ENCODE results near the gene PCMT1. TPM values are rescaled to one million over a fixed set of nuclear protein-coding genes. Genes with fewer than 3 reads are reported as not detected.

Gene PCMT1
- total and polyA plus RNA-seq, 2 of the 13 experiments (the other 11 are each of a cell fraction or from before 2014, with no cell fraction given): 112 to 169 TPM

GRCh38 chr6:149746147-149746946 is 3.2 kb upstream of the PCMT1 start, which contains the start of gene NUP43 (continued):
- TF ChIP-seq ZBED4 (CRISPR knock-in tag; IDR thresholded peaks at IDR 0.05; ENCODE audit: borderline replicate concordance) (no peak; the same call in 1 of the 2 replicates), STAG1 (CRISPR knock-in tag; IDR thresholded peaks at IDR 0.05) (no peak), ZNF577 (CRISPR knock-in tag; IDR thresholded peaks at IDR 0.05; ENCODE audit: borderline replicate concordance, low read depth) (no peak), ZNF44 (CRISPR knock-in tag; IDR thresholded peaks at IDR 0.05) (peak; percentile 96), ZNF558 (CRISPR knock-in tag; IDR thresholded peaks at IDR 0.05; ENCODE audit: borderline replicate concordance) (no peak), ZBTB1 (CRISPR knock-in tag; IDR thresholded peaks at IDR 0.05; ENCODE audit: borderline replicate concordance) (no peak), TEF (CRISPR knock-in tag; IDR thresholded peaks at IDR 0.05) (0 out of 2 replicates have a peak, but pooled peaks have one; percentile 61), CREM (IDR thresholded peaks at IDR 0.05) (peak; percentile 75), CREM (CRISPR knock-in tag; IDR thresholded peaks at IDR 0.05) (no peak), ZNF317 (CRISPR knock-in tag; IDR thresholded peaks at IDR 0.05) (peak; percentile 78), NRL (CRISPR knock-in tag; IDR thresholded peaks at IDR 0.05; ENCODE audit: borderline replicate concordance) (peak; percentile 84; the same call in 1 of the 2 replicates), JDP2 (CRISPR knock-in tag; IDR thresholded peaks at IDR 0.05; ENCODE audit: borderline replicate concordance) (no peak), HMGXB3 (CRISPR knock-in tag; IDR thresholded peaks at IDR 0.05; ENCODE audit: borderline replicate concordance) (peak; percentile 91; the same call in 1 of the 2 replicates), SALL1 (CRISPR knock-in tag; IDR thresholded peaks at IDR 0.05) (peak; percentile 93), HOMEZ (CRISPR knock-in tag; IDR thresholded peaks at IDR 0.05; ENCODE audit: low read depth) (peak; percentile 89), MAFF (IDR thresholded peaks at IDR 0.05; ENCODE audit: low read depth, low read length) (peak; percentile 65), TFDP2 (CRISPR knock-in tag; IDR thresholded peaks at IDR 0.05) (peak; percentile 95)
